ENCODE data around the gene PCDH10. TPM values are rescaled to one million over a fixed set of nuclear protein-coding genes. Genes with fewer than 3 reads are reported as not detected.

Gene PCDH10
- total RNA-seq, 1 donor from 2014 or later = 10.8 TPM

DNA sequence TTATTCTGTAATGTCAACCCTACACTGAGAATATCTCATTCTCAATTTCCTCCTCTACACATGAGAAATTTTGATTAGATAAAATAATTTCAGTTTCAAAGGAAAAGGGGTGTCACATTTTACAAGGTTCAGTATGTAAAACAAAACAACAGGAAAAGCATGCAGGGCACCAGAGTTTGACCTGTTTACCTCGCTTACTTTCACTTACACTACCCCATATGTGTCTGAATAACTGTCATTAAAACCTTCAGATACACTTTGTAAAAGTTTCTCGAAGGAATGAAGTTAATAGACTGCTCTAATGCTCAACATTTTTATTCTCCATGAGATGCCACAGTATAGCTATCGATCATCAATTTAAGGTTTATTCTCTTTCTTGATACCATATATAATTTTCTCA, 12.3 kb upstream of the PCDH10 start:
- Mint-ChIP-seq H3K4me1 (ENCODE audit: unreplicated experiment) (no peaks in the 10 kb centered on the region), H3K27me3 (ENCODE audit: unreplicated experiment) (no peaks in the 10 kb centered on the region), H3K9me3 (ENCODE audit: unreplicated experiment) (no peaks in the 10 kb centered on the region), H3K36me3 (ENCODE audit: low read depth, unreplicated experiment) (no peaks in the 10 kb centered on the region), H3K27ac (ENCODE audit: unreplicated experiment) (no peak overlapping the region), H3K4me3 (ENCODE audit: unreplicated experiment) (no peak overlapping the region)
- TF ChIP-seq, protein P1, sequence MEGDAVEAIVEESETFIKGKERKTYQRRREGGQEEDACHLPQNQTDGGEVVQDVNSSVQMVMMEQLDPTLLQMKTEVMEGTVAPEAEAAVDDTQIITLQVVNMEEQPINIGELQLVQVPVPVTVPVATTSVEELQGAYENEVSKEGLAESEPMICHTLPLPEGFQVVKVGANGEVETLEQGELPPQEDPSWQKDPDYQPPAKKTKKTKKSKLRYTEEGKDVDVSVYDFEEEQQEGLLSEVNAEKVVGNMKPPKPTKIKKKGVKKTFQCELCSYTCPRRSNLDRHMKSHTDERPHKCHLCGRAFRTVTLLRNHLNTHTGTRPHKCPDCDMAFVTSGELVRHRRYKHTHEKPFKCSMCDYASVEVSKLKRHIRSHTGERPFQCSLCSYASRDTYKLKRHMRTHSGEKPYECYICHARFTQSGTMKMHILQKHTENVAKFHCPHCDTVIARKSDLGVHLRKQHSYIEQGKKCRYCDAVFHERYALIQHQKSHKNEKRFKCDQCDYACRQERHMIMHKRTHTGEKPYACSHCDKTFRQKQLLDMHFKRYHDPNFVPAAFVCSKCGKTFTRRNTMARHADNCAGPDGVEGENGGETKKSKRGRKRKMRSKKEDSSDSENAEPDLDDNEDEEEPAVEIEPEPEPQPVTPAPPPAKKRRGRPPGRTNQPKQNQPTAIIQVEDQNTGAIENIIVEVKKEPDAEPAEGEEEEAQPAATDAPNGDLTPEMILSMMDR (IDR thresholded peaks at IDR 0.05; ENCODE audit: unreplicated experiment) = no peak
- DNase-seq (ENCODE audit: low spot score) = no peak

DNA sequence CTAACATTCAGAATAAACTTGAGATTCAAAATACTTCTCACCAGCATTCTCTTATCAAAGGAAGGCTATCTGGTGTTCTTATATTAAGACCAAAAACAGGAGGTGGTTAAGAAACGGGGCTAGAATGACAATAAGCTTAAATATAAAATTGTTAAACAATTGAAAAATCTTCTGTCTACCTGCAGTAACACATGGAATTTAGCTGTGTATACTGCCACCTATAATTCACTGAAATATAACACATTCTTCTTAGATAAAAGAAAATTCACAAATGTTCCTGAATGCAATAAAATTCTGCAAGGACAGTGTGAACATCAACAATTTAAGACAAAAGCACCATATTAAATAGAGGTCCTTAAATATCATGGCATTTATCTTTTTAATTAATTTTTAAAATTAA, 11.5 kb upstream of the PCDH10 start:
- no peak for DNase-seq (ENCODE audit: low spot score)
- no peaks in the 10 kb centered on the region for H3K4me1 Mint-ChIP-seq (ENCODE audit: unreplicated experiment)

DNA sequence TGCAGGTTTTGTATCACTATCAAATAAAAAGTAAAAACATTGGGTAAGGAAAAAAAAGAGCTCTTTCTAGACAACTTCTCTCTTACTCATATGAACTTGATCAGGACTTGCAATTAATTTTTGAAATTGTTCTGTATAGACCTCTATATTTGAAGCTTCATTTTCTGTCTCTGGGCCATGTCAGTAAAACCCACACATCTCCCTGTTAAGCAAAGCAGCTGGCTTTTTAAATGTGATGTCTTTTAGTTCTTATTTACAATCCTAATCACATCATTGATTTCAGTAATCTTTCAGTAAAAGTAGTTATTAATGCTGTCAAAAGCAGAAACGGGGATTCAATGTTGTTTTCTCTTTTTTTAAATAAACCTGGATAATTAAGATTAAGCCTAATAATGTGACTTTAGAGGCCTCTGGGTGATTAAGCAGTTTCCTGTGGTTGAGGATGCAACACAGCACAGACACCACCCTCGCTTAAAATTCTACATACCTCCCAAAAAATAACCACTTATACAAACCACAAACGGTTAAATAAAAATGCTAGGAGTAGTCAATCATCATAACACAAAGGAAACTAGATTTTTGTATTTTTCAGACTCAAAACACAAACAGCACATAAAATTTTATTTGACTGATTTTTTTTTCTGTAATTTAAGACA, 5.2 kb upstream of the PCDH10 start:
- TF ChIP-seq, protein P1 (IDR thresholded peaks at IDR 0.05; ENCODE audit: unreplicated experiment) = no peak
- DNase-seq (ENCODE audit: low spot score) = no peak
- Mint-ChIP-seq H3K36me3 (ENCODE audit: low read depth, unreplicated experiment) (no peaks in the 10 kb centered on the region), H3K27me3 (ENCODE audit: unreplicated experiment) (peaks cover 10% of the 10 kb centered on the region), H3K4me3 (ENCODE audit: unreplicated experiment) (no peak overlapping the region), H3K27ac (ENCODE audit: unreplicated experiment) (no peak overlapping the region), H3K9me3 (ENCODE audit: unreplicated experiment) (no peaks in the 10 kb centered on the region), H3K4me1 (ENCODE audit: unreplicated experiment) (peaks cover 12% of the 10 kb centered on the region)

More for the DNA sequence above, 11.5 kb upstream of the PCDH10 start:
- TF ChIP-seq, protein P1 (IDR thresholded peaks at IDR 0.05; ENCODE audit: unreplicated experiment) = no peak
- no peaks in the 10 kb centered on the region for H3K27me3 Mint-ChIP-seq (ENCODE audit: unreplicated experiment)
- H3K36me3 Mint-ChIP-seq (ENCODE audit: low read depth, unreplicated experiment) = no peaks in the 10 kb centered on the region
- no peaks in the 10 kb centered on the region for H3K9me3 Mint-ChIP-seq (ENCODE audit: unreplicated experiment)
- no peak overlapping the region for H3K4me3 Mint-ChIP-seq (ENCODE audit: unreplicated experiment)
- no peak overlapping the region for H3K27ac Mint-ChIP-seq (ENCODE audit: unreplicated experiment)

DNA sequence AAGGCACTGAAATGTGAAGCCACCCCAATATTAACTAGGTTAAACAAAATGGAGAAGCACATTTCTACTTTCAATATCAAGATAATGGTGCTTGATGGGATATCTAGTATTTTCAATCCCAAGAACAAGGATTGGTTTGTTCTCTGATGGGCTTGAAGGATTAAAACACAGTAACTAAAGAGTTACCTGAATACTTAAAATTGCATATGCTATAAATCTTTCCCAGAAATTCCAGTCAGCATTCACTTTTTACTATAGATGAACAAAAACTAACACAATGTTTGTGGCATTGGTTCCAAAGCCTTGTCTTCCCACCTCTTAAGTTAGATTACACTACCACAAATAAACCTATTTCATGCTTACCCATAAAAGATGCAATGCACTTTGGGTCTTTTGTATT, 3.9 kb upstream of the PCDH10 start:
- no peak overlapping the region for H3K4me3 Mint-ChIP-seq (ENCODE audit: unreplicated experiment)
- peaks cover 14% of the 10 kb centered on the region for H3K27me3 Mint-ChIP-seq (ENCODE audit: unreplicated experiment)
- TF ChIP-seq, protein P1 (IDR thresholded peaks at IDR 0.05; ENCODE audit: unreplicated experiment) = no peak
- no peaks in the 10 kb centered on the region for H3K36me3 Mint-ChIP-seq (ENCODE audit: low read depth, unreplicated experiment)
- DNase-seq (ENCODE audit: low spot score) = no peak
- H3K9me3 Mint-ChIP-seq (ENCODE audit: unreplicated experiment) = no peaks in the 10 kb centered on the region
- no peak overlapping the region for H3K27ac Mint-ChIP-seq (ENCODE audit: unreplicated experiment)
- peaks cover 24% of the 10 kb centered on the region for H3K4me1 Mint-ChIP-seq (ENCODE audit: unreplicated experiment)

DNA sequence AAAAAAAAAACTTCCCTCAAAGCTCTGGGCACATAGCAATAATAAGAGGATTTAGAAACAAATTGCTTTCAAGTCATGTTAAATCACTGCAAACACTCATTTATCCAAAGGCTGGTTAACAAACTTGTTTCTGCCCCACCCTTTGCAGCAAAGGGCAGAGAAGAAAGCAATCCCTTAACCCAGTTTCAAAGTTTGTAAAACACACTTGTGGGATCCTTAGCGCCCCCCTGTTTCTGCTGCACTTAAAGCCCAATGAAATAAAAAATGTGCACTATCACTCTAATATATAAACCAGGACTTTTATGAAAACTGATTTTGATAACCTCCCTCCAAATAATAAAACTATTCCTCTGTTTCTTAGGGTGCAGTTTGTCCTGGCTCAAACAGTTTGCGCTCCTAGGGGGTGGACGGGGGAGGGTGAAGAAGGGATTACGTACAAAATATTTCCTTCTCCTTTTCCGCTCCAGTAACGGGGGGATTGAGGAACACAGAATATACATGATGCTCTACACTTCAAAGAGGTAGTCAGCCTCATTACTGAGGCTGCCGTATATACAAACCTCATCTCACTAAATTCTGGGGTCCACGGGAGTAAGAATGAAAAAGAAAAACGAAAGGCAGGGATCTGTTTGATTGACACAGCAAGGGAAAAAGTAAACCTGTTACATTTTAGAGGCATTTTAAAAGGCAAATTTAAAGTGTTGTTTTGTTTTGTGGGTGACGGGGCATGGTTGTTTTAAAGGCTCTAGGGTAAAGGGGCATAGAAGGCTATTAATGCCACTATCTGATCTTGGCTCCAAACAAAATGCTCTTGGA, 3.1 kb upstream of the PCDH10 start:
- H3K4me1 Mint-ChIP-seq (ENCODE audit: unreplicated experiment) = peaks cover 27% of the 10 kb centered on the region
- H3K27me3 Mint-ChIP-seq (ENCODE audit: unreplicated experiment) = peaks cover 14% of the 10 kb centered on the region
- H3K36me3 Mint-ChIP-seq (ENCODE audit: low read depth, unreplicated experiment) = no peaks in the 10 kb centered on the region
- no peak overlapping the region for H3K27ac Mint-ChIP-seq (ENCODE audit: unreplicated experiment)
- TF ChIP-seq, protein P1 (IDR thresholded peaks at IDR 0.05; ENCODE audit: unreplicated experiment) = no peak
- no peaks in the 10 kb centered on the region for H3K9me3 Mint-ChIP-seq (ENCODE audit: unreplicated experiment)
- H3K4me3 Mint-ChIP-seq (ENCODE audit: unreplicated experiment) = peak overlapping the region; percentile 85
- DNase-seq (ENCODE audit: low spot score) = no peak
